Natural killer cell treated with Interleukin-12 subunit alpha and Interleukin-12 subunit beta and Interleukin-15 and Interleukin-18, amount 100 ng/mL, for 72 hours (primary cell): ENCODE results near the gene MIER2. TPM values are rescaled to one million over a fixed set of nuclear protein-coding genes. Genes with fewer than 3 reads are reported as not detected.
A peak's percentile ranks its signal among the peaks of the same experiment; 100 is the strongest.
"Not testable (repeated sequence)": the region's sequence is repeated elsewhere in the genome, so short reads cannot be mapped to it uniquely, and the experiment has no call there.

Experiments
- ATAC-seq, 2 donors: fragments of 150-1000 bp; cut with Tn5 transposase in 1 of 2; sonication (Bioruptor Pico), chemical (Tn5 transposase) in 1 of 2; 2 replicates each; pipeline ENCODE4 v1.10.0; 2021
- DNase-seq: peaks from one replicate; pipeline ENCODE4 v3.0.0; 2022; ENCODE audit warnings: low spot score
- H3K27ac Mint-ChIP-seq, 2 donors: 1 replicate in 1 of 2; 2 replicates in 1 of 2; pipeline ENCODE4 v1.8.0; 2022; ENCODE audit warnings: mixed read lengths in 2 of 2, mild to moderate bottlenecking in 1 of 2, moderate library complexity in 1 of 2
- H3K27me3 Mint-ChIP-seq, 2 donors: 1 replicate in 1 of 2; 2 replicates in 1 of 2; pipeline ENCODE4 v1.8.0; 2022; ENCODE audit warnings: mixed read lengths in 2 of 2
- H3K36me3 Mint-ChIP-seq: one replicate; pipeline ENCODE4 v1.8.0; 2022; ENCODE audit warnings: mixed read lengths
- H3K4me1 Mint-ChIP-seq, 2 donors: 1 replicate in 1 of 2; 2 replicates in 1 of 2; pipeline ENCODE4 v1.8.0; 2022; ENCODE audit warnings: low read depth in 2 of 2, mixed read lengths in 2 of 2, mild to moderate bottlenecking in 1 of 2
- H3K4me3 Mint-ChIP-seq: one replicate; pipeline ENCODE4 v1.8.0; 2022; ENCODE audit warnings: mixed read lengths
- H3K9me3 Mint-ChIP-seq: 2 replicates; pipeline ENCODE4 v1.8.0; 2022; ENCODE audit warnings: mixed read lengths
- total RNA-seq, 2 donors: library from RNA; stranded (reverse); gene quantifications; one replicate each; pipeline ENCODE4 v1.2.3, GENCODE V29; 2022

The MIER2 gene
- total RNA-seq, 2 donors from 2014 or later: 26.2 to 39.4 TPM

DNA sequence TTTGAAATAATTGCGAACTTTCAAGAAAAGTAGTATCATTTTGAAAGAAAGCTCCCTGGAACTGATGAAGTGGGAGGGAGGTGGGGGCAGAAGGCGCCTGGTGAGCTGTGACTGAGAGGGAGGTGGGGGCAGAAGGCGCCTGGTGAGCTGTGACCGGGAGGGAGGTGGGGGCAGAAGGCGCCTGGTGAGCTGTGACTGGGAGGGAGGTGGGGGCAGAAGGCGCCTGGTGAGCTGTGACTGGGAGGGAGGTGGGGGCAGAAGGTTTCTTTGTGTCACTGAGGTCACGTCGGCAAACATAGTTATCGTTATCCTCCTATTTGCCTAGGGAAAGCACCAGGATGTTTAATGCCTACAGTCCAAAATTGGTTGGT, 40.2 kb upstream of the MIER2 start:
- no peak for DNase-seq
- H3K4me3 Mint-ChIP-seq: no peak overlapping the region
- no peaks in the 10 kb centered on the region for H3K9me3 Mint-ChIP-seq
- H3K36me3 Mint-ChIP-seq: no peaks in the 10 kb centered on the region
- H3K27ac Mint-ChIP-seq: no peak overlapping the region
- peaks cover 3 to 5% of the 10 kb centered on the region in 2 donors for H3K4me1 Mint-ChIP-seq
- peaks cover 31 to 53% of the 10 kb centered on the region in 2 donors for H3K27me3 Mint-ChIP-seq
- no peak for ATAC-seq

DNA sequence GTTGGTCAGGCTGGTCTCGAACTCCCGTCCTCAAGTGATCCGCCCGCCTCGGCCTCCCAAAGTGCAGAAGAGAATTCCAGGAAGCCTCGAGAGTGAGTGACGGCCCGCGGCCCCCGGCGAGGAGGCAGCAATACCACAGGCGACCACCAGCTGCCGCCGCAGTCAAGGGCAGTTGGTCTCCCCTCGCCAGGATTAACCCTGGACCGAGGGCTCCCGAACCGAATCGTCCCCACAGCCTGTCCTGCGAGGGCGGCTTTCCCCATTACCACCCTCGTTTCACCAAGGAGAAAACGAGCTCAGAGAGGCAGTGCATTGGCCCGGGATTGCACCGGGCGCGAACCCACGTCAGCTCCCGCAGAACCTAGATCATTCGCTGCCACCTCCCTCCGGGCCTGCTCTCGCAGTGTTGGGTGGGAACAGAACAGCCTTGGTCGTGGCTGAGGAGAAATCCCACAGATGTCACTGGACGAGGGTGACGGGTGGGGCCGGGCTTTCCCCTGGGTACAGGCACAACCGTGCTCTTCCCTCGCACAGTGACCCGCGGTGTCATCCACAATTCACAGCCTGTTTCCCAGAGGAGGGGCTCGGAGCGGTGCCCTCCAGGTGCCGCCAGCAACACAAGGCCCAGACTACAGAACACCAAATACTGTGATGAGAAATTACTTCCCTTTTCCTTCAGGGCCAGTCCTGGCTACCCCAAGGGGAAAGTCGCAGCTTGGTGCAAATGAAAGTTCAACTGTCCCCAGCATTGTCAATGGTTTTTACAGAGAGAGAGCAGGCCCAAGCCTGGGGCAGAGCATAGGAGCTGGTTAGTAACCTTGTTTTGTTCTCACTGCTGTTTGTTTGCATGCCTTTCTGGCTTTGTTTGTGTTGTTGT, 39.6 kb upstream of the MIER2 start:
- ATAC-seq (no peak), DNase-seq (no peak)
- no peaks in the 10 kb centered on the region for H3K36me3 Mint-ChIP-seq
- peaks cover 3 to 5% of the 10 kb centered on the region in 2 donors for H3K4me1 Mint-ChIP-seq
- peaks cover 31 to 53% of the 10 kb centered on the region in 2 donors for H3K27me3 Mint-ChIP-seq
- no peak overlapping the region for H3K4me3 Mint-ChIP-seq
- no peak overlapping the region for H3K27ac Mint-ChIP-seq
- H3K9me3 Mint-ChIP-seq: no peaks in the 10 kb centered on the region

DNA sequence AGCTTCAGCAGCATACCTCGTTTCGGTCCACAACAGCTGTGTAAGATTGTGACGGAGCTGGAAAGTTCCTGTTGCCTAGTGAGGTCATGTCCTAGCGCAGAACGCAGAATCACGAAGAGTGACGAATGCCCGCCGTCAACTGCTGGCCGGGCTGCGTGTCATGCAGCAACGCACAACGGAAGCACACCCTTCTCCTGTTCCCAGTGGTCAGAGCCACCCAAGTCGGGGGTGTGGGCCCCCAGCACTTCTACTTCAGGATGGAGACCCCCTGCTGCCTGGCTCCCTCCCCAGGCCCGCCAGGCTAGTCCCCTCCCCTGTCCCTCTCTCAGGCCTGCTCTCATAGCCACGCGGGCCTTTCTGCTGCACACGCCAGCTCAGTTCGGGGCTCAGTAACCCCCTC, 38.4 kb upstream of the MIER2 start:
- peaks cover 3 to 5% of the 10 kb centered on the region in 2 donors for H3K4me1 Mint-ChIP-seq
- no peaks in the 10 kb centered on the region for H3K9me3 Mint-ChIP-seq
- peaks cover 31 to 53% of the 10 kb centered on the region in 2 donors for H3K27me3 Mint-ChIP-seq
- no peak overlapping the region for H3K27ac Mint-ChIP-seq
- no peak for ATAC-seq
- H3K4me3 Mint-ChIP-seq: no peak overlapping the region
- no peaks in the 10 kb centered on the region for H3K36me3 Mint-ChIP-seq
- DNase-seq: no peak

DNA sequence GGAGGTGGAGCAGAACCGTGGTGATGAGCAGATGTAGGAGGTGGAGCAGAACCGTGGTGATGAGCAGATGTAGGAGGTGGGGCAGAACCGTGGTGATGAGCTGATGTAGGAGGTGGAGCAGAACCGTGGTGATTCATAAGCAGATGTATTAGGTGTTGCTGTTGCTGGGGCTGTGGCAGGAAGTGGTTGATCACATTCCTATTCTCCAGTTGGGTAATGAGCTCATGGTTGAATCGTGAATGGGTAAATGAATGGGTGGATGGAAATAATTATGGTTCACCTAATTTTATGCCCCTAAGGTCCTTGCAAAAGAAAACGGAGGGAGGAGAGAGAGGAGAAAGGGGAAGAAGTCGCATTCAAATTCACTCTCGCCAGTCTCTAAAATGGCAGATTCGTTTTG, 38.0 kb upstream of the MIER2 start:
- H3K36me3 Mint-ChIP-seq, H3K4me1 Mint-ChIP-seq, ATAC-seq, H3K27ac Mint-ChIP-seq, DNase-seq, H3K9me3 Mint-ChIP-seq: not testable (repeated sequence)
- Mint-ChIP-seq H3K27me3 (peaks cover 33 to 51% of the 10 kb centered on the region in 2 donors), H3K4me3 (peak overlapping the region; percentile 5)

DNA sequence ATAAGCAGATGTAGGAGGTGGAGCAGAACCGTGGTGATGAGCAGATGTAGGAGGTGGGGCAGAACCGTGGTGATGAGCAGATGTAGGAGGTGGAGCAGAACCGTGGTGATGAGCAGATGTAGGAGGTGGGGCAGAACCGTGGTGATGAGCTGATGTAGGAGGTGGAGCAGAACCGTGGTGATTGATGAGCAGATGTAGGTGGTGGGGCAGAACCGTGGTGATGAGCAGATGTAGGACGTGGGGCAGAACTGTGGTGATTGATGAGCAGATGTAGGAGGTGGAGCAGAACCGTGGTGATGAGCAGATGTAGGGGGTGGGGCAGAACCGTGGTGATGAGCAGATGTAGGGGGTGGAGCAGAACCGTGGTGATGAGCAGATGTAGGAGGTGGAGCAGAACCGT, 37.3 kb upstream of the MIER2 start:
- not testable (repeated sequence) for H3K4me1 Mint-ChIP-seq, H3K4me3 Mint-ChIP-seq, ATAC-seq, DNase-seq, H3K36me3 Mint-ChIP-seq, H3K27ac Mint-ChIP-seq, H3K9me3 Mint-ChIP-seq
- peaks cover 30 to 46% of the 10 kb centered on the region in 2 donors for H3K27me3 Mint-ChIP-seq

DNA sequence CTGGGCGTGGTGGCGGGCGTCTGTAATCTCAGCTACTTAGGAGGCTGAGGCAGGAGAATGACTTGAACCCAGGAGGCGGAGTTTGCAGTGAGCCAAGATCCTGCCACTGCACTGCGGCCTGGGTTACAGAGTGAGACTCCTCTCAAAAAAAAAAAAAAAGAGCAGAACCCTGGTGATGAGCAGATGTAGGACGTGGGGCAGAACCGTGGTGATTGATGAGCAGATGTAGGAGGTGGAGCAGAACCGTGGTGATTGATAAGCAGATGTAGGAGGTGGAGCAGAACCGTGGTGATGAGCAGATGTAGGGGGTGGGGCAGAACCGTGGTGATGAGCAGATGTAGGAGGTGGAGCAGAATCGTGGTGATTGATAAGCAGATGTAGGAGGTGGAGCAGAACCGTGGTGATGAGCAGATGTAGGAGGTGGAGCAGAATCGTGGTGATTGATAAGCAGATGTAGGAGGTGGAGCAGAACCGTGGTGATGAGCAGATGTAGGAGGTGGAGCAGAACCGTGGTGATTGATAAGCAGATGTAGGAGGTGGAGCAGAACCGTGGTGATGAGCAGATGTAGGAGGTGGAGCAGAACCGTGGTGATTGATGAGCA, 36.1 kb upstream of the MIER2 start:
- peaks cover 25 to 38% of the 10 kb centered on the region in 2 donors for H3K27me3 Mint-ChIP-seq
- H3K4me1 Mint-ChIP-seq, ATAC-seq, H3K27ac Mint-ChIP-seq, H3K9me3 Mint-ChIP-seq, H3K4me3 Mint-ChIP-seq, DNase-seq, H3K36me3 Mint-ChIP-seq: not testable (repeated sequence)

DNA sequence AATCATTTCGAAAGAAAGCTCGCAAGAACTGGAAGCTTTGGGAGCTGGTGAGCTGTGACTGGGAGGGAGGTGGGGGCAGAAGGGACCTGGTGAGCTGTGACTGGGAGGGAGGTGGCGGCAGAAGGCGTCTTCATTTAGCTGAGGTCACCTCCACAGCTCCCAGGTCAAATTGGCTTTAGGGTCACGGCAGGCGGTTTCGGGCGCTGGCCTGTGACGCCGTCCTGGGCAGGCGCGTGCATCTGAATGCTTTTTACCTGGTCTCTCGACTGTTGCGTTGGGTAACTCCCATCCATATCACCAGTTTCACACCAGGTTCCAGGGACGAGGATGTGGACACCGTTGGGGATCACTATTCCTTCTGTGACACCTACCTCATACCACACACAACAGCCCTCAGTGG, 35.2 kb upstream of the MIER2 start:
- Mint-ChIP-seq H3K4me3 (no peak overlapping the region), H3K27ac (no peak overlapping the region), H3K4me1 (peaks cover 3 to 5% of the 10 kb centered on the region in 2 donors), H3K36me3 (no peaks in the 10 kb centered on the region), H3K27me3 (peaks cover 24 to 36% of the 10 kb centered on the region in 2 donors), H3K9me3 (no peaks in the 10 kb centered on the region)
- DNase-seq (no peak), ATAC-seq (no peak)

DNA sequence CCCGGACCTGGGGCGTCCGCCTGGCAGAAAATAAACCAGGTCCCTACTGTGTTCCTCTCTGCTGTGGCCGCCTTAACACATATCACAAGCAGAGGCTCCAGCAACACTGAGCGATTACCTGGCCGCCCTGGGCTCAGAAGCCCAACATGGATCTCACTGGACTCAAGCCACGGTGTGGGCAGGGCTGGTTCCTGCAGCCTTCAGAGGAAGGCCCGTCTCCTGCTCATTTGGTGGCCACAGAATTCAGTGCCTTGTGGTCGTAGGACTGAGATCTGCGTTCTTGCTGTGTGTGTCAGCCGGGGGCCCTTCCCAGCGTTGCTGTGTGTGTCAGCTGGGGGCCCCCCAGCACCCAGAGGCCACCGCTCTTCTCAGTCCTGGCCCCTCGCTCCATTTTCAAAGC, 34.1 kb upstream of the MIER2 start:
- DNase-seq: no peak
- Mint-ChIP-seq H3K27ac (no peak overlapping the region), H3K9me3 (no peaks in the 10 kb centered on the region), H3K36me3 (no peaks in the 10 kb centered on the region), H3K4me1 (peaks cover 3 to 5% of the 10 kb centered on the region in 2 donors), H3K27me3 (peaks cover 15 to 28% of the 10 kb centered on the region in 2 donors), H3K4me3 (no peak overlapping the region)
- ATAC-seq: peak in 1 of 2 donors; percentile 5

DNA sequence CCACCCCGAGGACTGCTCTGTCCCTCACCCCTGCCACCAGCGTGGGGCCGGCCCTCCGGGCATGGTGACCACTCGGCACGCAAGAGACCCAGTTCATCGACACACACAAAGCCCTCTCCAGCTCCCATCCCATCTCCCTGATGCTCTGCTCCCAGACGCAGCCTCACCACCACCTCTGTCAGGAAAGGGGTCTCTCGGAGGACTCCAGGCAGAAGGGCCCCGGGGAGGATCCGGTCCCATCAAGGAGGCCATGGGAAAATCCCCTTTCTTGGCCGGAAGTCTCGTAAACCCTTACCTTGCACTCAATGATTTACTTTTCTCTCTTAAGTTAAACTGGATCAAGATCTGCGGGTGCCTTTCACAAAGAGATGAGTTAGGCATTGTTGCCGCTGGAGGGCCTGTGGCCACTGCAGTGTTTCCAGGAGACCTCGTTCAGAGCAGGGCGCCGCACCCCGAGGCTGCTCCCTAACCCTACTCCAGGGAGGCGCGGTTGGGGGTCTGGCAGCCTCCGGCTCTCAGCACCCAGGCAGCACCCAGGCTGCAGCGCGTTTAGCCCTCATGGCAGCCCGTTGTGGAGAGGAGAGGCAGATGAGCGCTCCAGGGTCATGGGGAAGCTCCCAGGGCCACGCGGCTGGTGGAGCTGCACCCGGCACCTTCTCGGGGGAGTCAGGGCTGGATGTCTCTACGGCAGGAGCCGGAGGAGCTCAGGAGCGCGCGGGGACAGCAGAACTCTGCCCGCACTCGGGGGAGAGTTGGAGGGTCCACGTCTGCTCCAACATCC, 33.4 kb upstream of the MIER2 start:
- Mint-ChIP-seq H3K27me3 (peaks cover 10 to 21% of the 10 kb centered on the region in 2 donors), H3K4me1 (peaks cover 3 to 5% of the 10 kb centered on the region in 2 donors), H3K4me3 (no peak overlapping the region), H3K9me3 (no peaks in the 10 kb centered on the region), H3K27ac (no peak overlapping the region), H3K36me3 (no peaks in the 10 kb centered on the region)
- ATAC-seq (peak in 1 of 2 donors; percentile 32), DNase-seq (no peak)

DNA sequence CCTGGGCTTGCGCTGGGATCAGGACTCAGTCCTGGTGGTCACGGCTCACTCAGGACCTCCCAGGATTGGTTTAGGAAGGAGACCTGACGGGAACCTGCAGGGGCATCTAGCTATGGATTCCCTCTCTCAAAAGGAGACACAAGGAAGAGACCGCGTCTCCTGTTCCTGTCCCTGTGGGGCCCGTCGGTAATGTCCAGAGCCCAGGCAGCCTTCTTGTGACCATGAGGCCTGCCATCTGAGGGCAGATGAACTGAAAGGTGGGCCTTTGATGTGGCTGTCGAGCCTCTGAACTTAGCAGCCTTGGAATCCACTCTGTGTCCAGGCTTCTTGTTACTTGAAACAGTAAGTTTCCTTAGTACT, 31.5 kb upstream of the MIER2 start:
- H3K27ac Mint-ChIP-seq: no peak overlapping the region
- H3K9me3 Mint-ChIP-seq: no peaks in the 10 kb centered on the region
- H3K27me3 Mint-ChIP-seq: peaks cover 8 to 15% of the 10 kb centered on the region in 2 donors
- H3K4me3 Mint-ChIP-seq: no peak overlapping the region
- ATAC-seq (no peak), DNase-seq (no peak)
- no peaks in the 10 kb centered on the region for H3K4me1 Mint-ChIP-seq
- no peaks in the 10 kb centered on the region for H3K36me3 Mint-ChIP-seq

DNA sequence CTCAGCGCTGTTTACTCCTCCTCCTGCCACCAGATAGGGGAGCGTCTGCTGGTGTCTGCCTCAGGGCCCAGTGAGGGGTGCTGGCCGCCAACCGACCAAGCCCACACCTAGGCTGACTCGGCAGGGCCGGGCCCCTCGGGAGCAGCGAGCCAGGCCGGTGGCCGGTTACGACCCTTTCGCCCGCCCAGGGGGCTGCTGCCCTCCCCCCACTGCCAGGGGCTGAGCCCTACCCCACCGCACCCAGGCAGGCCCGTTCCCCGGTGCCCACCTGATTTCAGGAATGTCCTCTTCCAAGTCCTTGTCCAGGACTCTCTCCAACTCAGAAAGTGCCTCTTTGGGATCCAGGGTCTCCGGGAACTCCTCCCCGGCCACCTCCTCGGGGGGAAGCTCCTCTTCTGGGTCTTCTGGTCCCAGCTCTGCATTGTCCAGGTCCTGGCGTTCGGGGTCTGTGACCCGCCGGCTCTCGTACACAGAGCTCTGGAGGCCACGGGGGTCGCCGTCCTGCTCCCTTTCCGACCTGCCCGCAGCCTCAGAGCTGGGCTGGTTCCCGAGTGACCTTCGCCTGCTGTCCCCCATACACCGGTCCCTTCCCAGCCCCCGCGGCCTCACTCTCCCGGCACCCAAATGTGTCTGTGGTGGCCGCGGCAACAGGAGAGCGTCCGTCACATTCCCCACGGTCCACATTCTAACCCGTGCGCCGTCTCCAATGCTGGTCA, 31.0 kb upstream of the MIER2 start:
- Mint-ChIP-seq H3K36me3 (no peaks in the 10 kb centered on the region), H3K4me1 (no peaks in the 10 kb centered on the region), H3K27ac (no peak overlapping the region), H3K4me3 (no peak overlapping the region), H3K27me3 (peaks cover 8 to 12% of the 10 kb centered on the region in 2 donors), H3K9me3 (no peaks in the 10 kb centered on the region)
- no peak for DNase-seq
- no peak for ATAC-seq

DNA sequence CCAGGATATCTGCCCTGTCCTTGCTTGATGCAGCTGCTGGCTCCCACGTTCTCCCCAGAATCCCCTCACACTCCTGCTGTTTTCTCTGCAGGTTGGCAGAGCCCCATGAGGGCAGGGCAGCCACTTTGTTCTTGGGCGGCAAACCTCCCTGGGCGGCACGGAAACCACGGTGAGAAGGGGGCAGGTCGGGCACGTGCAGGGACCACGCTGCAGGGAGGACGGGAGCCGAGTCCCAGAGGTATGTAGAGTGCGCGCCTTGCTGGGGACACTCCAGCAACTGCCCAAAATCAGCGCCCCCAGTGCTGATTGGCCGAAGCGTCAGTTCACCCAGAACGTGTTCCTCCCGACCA, 30.3 kb upstream of the MIER2 start:
- Mint-ChIP-seq H3K27ac (no peak overlapping the region), H3K9me3 (no peaks in the 10 kb centered on the region), H3K4me1 (no peaks in the 10 kb centered on the region), H3K36me3 (no peaks in the 10 kb centered on the region), H3K27me3 (peaks cover 8% of the 10 kb centered on the region in 2 donors), H3K4me3 (no peak overlapping the region)
- DNase-seq: no peak
- ATAC-seq: no peak

DNA sequence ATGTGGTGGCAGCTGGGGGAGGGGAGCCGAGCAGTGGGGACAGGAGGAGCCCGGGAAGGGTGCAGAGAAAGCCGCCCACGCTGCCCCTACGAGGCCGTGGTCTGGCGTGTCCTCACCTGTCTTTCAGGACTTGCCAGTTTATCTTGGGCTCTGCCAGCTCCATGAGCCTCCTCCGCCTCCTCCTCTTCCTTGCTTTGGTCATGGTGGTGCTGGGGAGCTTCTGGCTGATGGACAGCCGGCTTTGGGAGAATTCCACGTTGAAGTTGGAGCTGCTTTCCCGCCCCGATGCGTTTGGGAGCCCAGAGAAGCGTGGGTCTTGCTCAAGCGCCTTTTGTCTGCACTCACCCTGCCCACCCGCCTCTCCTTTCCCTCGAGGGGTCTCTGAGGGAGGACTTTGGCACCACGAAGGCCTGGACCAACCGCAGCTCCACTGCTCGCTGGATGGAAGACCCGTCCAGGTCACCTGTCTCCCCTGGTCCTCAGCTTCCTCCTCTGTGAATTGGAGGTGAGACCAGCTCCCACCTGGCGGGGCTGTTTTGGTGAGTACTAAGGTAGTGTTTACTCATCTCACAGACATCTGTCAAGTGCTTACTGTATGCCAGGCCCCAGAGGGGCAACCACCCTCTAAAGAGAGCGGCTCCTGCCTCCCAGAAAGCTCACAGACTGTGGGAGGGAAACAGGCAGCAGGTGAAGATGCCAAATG, 29.7 kb upstream of the MIER2 start:
- no peaks in the 10 kb centered on the region for H3K4me1 Mint-ChIP-seq

More for the DNA sequence above, 29.7 kb upstream of the MIER2 start:
- ATAC-seq (no peak), DNase-seq (no peak)
- H3K36me3 Mint-ChIP-seq: no peaks in the 10 kb centered on the region
- no peak overlapping the region for H3K4me3 Mint-ChIP-seq
- H3K27ac Mint-ChIP-seq: no peak overlapping the region
- H3K27me3 Mint-ChIP-seq: peaks cover 8% of the 10 kb centered on the region in 2 donors
- H3K9me3 Mint-ChIP-seq: no peaks in the 10 kb centered on the region
